ENCODE data around the gene ZBTB22. TPM values are rescaled to one million over a fixed set of nuclear protein-coding genes. Genes with fewer than 3 reads are reported as not detected.

The ZBTB22 gene
- total RNA-seq (2022; extraction: Qiagen RNA extraction) = 2.3 to 4.2 TPM (median 3.1 TPM) in 5 replicates

DNA sequence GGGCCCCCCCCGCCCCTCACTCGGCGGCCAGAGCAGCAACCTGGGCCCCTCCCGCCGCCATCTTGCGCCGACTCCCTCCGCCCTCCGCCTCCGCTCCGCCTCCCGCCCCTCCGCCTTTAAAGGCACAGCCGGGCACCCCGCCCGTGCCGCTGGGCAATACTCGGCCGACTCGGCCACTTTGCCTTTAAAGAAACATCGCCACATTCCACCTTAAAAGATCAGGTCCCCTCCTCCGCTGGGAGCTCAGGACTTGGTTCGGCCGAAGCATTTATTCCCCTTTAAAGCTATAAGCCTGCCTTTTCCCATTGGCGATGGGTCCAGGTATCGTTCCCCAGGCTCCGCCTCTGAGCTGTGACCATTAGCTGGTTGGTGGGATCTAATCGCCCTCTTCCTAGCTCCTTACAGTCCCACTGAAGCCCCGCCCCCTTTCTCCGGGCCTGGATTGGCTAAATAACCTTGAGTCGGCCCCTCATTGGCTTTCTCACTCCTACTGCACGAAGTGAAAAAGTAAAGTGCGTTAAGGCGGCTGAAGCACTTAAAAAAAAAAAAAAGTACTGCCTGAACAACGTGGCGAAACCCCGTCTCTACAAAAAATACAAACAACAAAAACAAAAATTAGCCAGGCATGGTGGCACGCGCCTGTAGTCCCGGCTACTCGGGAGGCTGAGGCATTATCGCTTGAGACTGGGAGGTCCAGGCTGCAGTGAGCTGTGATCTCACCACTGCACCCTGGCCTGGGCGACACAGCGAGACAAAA is at the start of gene ZBTB22:
Gene ZBTB22, minus strand, starts transcription at position 76 of the 757 bp plus-strand sequence. CDS start 828 bp downstream, outside the sequence.

DNA sequence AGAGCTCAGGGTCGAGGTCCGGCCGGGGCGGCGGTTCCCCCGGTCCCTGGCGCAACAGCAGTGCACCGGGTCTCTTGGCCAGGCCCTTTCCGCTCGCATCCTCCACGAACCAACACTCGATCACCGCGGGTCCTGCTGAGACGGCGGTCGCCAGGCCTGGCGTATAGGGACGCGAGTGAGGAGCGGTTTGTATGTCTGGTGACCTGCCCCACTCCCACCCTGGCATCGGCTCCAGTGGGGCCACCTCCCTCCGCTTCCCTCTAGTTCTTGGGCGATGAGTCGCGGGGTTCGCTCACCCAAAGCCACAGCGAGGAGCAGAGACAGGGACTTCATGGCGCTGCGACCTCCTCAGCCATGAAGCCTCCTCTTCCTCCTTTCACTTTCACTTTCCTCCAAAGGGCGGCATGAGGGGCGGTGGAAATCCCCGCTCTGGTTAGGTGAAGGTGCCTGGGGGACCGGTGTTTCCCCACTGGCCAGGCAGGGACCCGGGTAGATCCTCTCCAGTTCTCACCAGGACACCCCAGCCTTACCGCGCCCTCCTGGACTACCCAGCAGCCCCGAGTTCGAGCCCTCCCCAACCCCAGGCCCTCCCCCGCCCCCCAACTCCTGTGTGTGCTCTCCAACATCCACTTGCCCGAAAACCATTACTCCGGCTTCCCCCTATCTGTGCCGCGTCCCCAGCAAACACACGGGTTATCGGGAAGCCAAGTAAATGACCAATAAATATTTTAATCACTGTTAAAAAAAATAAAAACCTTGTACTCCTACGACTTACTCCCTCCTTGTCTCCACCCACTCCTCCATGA is 3.6 kb downstream of the ZBTB22 start, which contains the start of gene TAPBP:
Gene TAPBP, minus strand, starts transcription at position 370 of the 806 bp plus-strand sequence. Its CDS starts 37 bp downstream, at position 333.

DNA sequence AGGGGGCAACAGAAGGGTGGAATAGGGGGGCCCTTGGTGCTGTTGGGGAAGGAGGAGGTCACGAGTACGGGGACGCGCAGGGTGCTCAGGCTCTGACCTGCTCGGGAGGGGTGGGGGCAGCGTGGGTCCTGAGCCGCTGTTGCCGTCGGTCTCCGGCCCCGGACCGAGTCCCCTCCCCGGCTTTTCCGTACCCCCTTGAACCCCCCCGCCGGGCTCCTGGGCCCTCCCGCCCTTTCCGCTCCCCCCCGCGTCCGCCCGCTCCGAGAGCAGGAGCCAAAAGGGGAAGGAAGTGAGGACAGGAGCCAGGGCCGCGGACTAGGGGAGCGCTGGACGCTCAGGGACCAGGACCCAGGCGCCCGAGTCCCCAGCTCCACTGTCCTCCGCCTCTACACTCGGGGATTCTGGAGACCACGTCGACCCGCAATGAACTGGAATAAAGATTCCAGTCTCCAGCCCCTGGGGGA is 18.7 kb downstream of the ZBTB22 start, which contains the start of gene RGL2:
Gene RGL2, minus strand, starts transcription at position 170 of the 464 bp plus-strand sequence. CDS start 332 bp downstream, outside the sequence.

DNA sequence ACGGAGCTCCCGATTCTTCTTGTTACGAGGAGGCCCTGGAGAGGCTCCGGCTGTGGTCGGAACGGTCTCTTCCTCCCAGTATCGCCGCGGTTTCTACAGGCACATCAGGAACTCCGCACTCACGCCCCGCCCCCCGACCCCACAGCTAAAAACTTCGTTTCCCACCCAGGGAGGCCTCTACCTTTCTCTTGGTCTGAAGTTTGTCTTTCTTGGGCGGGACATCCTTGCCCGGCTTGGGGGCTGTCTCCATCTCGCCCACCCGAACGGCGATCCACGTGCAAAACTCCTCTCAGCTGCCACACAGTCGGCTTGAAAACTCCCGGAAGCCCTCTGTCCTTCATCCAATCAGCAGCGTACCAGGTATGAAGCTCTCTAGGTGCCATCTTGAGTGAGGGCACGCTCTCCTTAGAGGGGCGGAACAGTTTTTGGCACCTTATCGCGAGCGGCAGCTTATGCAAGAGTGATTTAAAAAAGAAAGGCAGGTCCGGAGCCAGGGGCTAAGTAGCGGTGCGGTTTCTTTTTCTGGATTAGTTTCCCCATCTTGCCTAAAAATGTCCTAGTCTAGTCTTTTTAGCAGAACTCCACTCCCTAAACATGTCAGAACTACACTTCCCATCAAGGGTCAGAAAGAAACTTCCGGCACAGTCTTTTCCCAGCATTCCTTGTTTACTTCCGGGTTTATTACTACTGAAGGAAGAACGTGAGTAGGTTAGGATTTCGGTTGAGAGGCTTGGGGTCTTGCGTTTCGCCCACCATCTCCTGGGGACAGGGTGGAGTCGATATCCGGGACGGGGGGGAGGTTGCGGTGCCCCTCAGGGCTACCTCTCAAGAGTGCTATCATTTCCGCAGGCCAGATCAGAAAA is 28.4 kb downstream of the ZBTB22 start, which contains the start of the genes PFDN6 and WDR46:
Gene PFDN6, plus strand, starts transcription at position 681 of the 863 bp plus-strand sequence. CDS start 256 bp downstream, outside the sequence.
Gene WDR46, minus strand, starts transcription at position 319 of the 863 bp plus-strand sequence. Its CDS starts 69 bp downstream, at position 250.

DNA sequence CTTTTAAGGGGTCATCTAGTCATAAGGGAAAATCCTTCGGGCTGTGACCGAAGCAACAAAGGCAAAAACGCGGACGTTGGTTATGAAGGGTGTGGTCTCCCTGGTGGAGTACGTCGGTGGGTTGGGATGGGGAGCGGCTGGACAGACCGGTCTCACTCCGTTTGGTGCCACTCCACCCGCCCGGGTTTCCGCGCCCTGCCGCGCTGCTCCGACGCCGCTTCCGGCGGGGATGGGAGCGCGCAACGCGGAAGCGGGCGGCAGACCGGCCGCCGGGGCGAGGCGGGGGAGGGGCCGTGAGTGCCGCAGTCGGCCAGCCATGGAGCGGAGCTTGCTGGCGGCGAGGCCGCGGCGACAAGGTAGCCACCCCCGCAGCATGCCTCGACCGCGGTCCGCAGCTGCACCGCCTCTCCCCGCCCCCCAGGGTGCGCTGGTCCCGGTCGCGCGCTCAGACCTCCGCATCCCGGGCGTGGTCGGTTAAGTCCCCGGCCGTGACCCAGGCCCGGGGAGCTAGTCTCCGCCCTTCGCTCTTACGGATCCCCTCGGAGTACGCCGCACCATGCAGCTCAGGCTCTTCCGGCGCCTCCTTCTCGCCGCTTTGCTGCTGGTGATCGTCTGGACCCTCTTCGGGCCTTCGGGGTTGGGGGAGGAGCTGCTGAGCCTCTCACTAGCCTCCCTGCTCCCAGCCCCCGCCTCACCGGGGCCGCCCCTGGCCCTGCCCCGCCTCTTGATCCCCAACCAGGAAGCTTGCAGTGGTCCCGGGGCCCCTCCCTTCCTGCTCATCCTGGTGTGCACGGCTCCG is 40.5 kb downstream of the ZBTB22 start, which contains the start of gene B3GALT4:
Gene B3GALT4, plus strand, starts transcription at position 260 of the 799 bp plus-strand sequence. Its CDS starts 297 bp downstream, at position 557.

DNA sequence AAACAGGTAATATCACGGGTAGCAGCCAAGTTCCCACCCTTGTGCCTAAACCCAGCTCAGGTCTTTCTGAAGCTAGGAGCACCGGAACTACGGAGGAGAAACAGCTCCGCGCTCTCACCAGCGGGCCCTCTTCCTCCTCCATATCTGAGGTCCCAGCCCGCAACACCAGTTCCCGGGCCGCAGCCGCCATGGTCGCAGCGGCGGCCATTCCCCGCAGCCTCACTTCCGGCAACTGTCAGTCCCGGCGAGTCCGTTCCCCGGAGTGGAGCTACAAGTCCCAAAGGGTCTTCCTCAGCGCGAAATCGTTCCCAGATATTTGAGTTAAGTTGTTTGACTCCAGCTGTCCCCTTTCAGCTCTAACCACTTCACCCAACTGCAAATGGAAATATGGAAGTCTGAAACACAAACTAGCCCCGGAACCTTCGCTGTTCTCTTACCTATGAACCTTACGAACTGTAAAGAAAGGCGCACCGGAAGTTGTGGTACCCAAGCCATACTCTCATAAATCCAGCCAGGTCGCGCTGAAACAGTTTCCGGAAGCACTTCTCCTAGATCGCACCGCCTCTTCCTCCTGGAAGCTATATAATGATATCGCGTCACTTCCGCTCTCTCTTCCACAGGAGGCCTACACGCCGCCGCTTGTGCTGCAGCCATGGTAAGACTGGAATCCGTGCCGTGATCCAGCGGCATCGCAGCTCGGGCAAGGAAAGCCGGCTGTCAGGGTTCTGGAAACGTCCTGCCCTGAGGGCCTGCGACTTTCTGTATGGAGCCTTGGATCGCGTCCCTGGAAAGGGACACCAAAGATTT is 45.9 kb downstream of the ZBTB22 start, which contains the start of the genes RPS18 and VPS52:
Gene RPS18, plus strand, starts transcription at position 608 of the 807 bp plus-strand sequence. Its CDS starts 45 bp downstream, at position 653.
Gene VPS52, minus strand, starts transcription at position 409 of the 807 bp plus-strand sequence. Its CDS starts 201 bp downstream, at position 208.

Other genes with a start within 250 kb of the ZBTB22 start
- gene HLA-DPA1, start 244.1 kb downstream of the ZBTB22 start, total RNA-seq (2022; extraction: Qiagen RNA extraction) = not detected in 5 replicates
- gene HLA-DPB1, start 241.8 kb downstream of the ZBTB22 start, total RNA-seq (2022; extraction: Qiagen RNA extraction) = not detected in 5 replicates
- 0.69 to 1.1 TPM (median 0.83 TPM) in 5 replicates for gene COL11A2, start 125.3 kb downstream of the ZBTB22 start, total RNA-seq (2022; extraction: Qiagen RNA extraction)
- 16.8 to 21.8 TPM (median 19.3 TPM) in 5 replicates for gene RXRB, start 117.1 kb downstream of the ZBTB22 start, total RNA-seq (2022; extraction: Qiagen RNA extraction)
- gene SLC39A7, start 116.9 kb downstream of the ZBTB22 start, total RNA-seq (2022; extraction: Qiagen RNA extraction) = 104 to 111 TPM (median 108 TPM) in 5 replicates
- 11.5 to 15.6 TPM (median 15.0 TPM) in 5 replicates for gene HSD17B8, start 113.1 kb downstream of the ZBTB22 start, total RNA-seq (2022; extraction: Qiagen RNA extraction)
- 19.6 to 25.9 TPM (median 24.4 TPM) in 5 replicates for gene RING1, start 109.2 kb downstream of the ZBTB22 start, total RNA-seq (2022; extraction: Qiagen RNA extraction)
- 16.0 to 19.1 TPM (median 17.1 TPM) in 5 replicates for gene VPS52, start 45.9 kb downstream of the ZBTB22 start, total RNA-seq (2022; extraction: Qiagen RNA extraction)
- gene RPS18, start 45.7 kb downstream of the ZBTB22 start, total RNA-seq (2022; extraction: Qiagen RNA extraction) = 2,503 to 2,635 TPM (median 2,544 TPM) in 5 replicates
- 0.56 to 1.3 TPM (median 0.87 TPM) in 5 replicates for gene B3GALT4, start 40.6 kb downstream of the ZBTB22 start, total RNA-seq (2022; extraction: Qiagen RNA extraction)
- gene WDR46, start 28.5 kb downstream of the ZBTB22 start, total RNA-seq (2022; extraction: Qiagen RNA extraction) = 48.0 to 54.9 TPM (median 53.1 TPM) in 5 replicates
- gene PFDN6, start 28.1 kb downstream of the ZBTB22 start, total RNA-seq (2022; extraction: Qiagen RNA extraction) = 96.5 to 132 TPM (median 106 TPM) in 5 replicates
- gene RGL2, start 18.8 kb downstream of the ZBTB22 start, total RNA-seq (2022; extraction: Qiagen RNA extraction) = 11.1 to 15.1 TPM (median 13.9 TPM) in 5 replicates
- gene TAPBP, start 3.7 kb downstream of the ZBTB22 start, total RNA-seq (2022; extraction: Qiagen RNA extraction) = 34.5 to 39.4 TPM (median 36.1 TPM) in 5 replicates
- 34.0 to 37.2 TPM (median 35.3 TPM) in 5 replicates for gene DAXX, start 5.2 kb upstream of the ZBTB22 start, total RNA-seq (2022; extraction: Qiagen RNA extraction)
- gene KIFC1, start 74.1 kb upstream of the ZBTB22 start, total RNA-seq (2022; extraction: Qiagen RNA extraction) = 36.9 to 44.7 TPM (median 43.5 TPM) in 5 replicates
- 13.8 to 18.4 TPM (median 14.6 TPM) in 5 replicates for gene PHF1, start 93.3 kb upstream of the ZBTB22 start, total RNA-seq (2022; extraction: Qiagen RNA extraction)
- gene CUTA, start 100.4 kb upstream of the ZBTB22 start, total RNA-seq (2022; extraction: Qiagen RNA extraction) = 168 to 225 TPM (median 201 TPM) in 5 replicates
- 3.2 to 9.3 TPM (median 4.4 TPM) in 5 replicates for gene SYNGAP1, start 102.3 kb upstream of the ZBTB22 start, total RNA-seq (2022; extraction: Qiagen RNA extraction)
- 10.3 to 12.5 TPM (median 10.7 TPM) in 5 replicates for gene ZBTB9, start 136.8 kb upstream of the ZBTB22 start, total RNA-seq (2022; extraction: Qiagen RNA extraction)